Measurements from ENCODE around the gene CELF2. TPM values are rescaled to one million over a fixed set of nuclear protein-coding genes. Genes with fewer than 3 reads are reported as not detected.
"Not testable (repeated sequence)": the region's sequence is repeated elsewhere in the genome, so short reads cannot be mapped to it uniquely, and the experiment has no call there.

Gene CELF2
- total RNA-seq, 1 donor from 2014 or later: 94.9 TPM

- ATAC-seq: no peak
- intact Hi-C loops (cut with DNase I): no loop called here
- no peak for DNase-seq (ENCODE audit: low spot score)
Measured at GRCh38 chr10:11111490-11111889, 93.8 kb downstream of the CELF2 start.

- intact Hi-C loops (cut with DNase I): no loop called here
- ATAC-seq: no peak
- DNase-seq (ENCODE audit: low spot score): no peak
Measured at GRCh38 chr10:11112718-11113117, 95.0 kb downstream of the CELF2 start.

GRCh38 chr10:11113156-11113555 is 95.5 kb downstream of the CELF2 start:
- DNase-seq (ENCODE audit: low spot score) (no peak), ATAC-seq (no peak)
- intact Hi-C loops (cut with DNase I): no loop called here

DNA sequence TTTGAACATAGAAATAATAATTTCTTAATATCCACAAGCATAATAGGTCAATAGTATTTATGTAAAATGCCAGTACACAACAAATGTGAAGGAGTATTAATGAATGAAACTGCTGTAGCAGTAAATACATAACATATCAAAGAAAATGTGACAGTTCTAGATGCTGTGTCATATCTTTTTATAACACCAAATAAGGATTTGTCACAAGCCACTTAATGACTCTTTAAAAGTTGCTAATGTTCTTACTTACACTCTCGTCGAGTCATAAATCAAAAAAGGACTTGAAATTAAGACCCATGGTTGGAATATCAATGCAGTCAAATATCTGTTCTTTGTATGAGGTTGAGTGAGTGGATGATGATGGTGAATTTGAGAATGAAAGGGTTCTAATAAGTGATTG is 96.6 kb downstream of the CELF2 start:
- intact Hi-C loops (cut with DNase I): no loop called here
- ATAC-seq (no peak), DNase-seq (ENCODE audit: low spot score) (no peak)

DNA sequence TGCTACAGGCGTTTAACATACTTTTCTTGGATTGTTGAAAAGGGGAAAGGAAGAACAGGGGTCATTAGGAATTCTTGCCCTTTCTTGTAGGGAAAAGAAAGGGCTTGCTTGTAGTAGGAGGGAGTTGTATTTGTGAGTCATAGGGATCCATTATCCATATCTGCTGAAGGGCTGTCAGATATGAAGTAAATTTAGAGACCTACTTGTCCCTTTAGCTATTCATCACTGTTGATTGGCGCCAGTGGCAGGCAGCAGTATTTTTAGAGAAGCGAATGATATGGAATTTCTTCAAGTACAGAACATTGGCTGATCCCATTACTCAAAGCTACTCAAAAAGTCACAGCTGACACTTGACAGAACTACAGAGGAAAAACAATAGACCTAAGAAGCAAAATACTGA is 97.7 kb downstream of the CELF2 start:
- DNase-seq (ENCODE audit: low spot score) (no peak), ATAC-seq (no peak)
- intact Hi-C loops (cut with DNase I): no loop called here

- DNase-seq (ENCODE audit: low spot score) (no peak), ATAC-seq (no peak)
- intact Hi-C loops (cut with DNase I): no loop called here
Measured at GRCh38 chr10:11116361-11116760, 98.7 kb downstream of the CELF2 start.

DNA sequence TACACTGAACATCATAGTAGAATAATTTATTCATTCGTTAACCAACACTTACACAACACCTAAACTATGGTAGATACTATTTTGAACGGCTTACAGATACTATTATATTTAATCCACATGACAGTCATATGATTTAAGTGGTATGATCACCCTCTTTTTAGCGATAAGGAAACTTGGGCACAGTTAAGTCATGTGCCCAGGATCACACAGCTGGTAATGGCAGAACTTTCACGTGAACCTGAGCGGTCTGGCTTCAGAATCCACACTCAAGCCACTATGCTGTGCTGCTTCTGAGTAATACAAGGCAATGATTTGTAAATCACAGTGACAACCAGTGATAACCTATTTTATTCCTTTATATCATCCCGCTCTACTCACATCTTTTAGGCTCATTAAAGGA is 99.1 kb downstream of the CELF2 start:
- intact Hi-C loops (cut with DNase I): no loop called here
- no peak for DNase-seq (ENCODE audit: low spot score)
- no peak for ATAC-seq

- intact Hi-C loops (cut with DNase I): no loop called here
- DNase-seq (ENCODE audit: low spot score) (no peak), ATAC-seq (no peak)
Measured at GRCh38 chr10:11118686-11119085, 101.0 kb downstream of the CELF2 start.

DNA sequence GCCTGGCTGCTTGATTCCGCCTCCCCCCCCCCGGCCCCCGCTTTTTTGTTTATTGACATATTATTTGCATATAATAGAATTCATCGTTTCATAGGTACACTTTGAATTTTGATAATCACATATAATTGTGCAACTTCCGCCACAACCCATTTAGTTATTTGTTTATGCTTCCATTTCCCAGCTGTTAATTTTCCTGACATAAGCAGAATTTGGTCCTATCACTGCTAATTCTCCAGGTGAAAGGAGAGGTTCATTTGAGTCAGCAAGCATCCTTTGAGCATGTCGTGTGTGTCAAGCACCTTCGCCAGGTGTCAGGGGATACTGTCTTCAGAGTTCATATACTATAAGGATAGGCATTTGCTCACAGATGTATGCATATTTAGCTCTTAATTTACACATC is 102.2 kb downstream of the CELF2 start:
- no peak for DNase-seq (ENCODE audit: low spot score)
- intact Hi-C loops (cut with DNase I): no loop called here
- no peak for ATAC-seq

- ATAC-seq (no peak), DNase-seq (ENCODE audit: low spot score) (no peak)
- intact Hi-C loops (cut with DNase I): no loop called here
Measured at GRCh38 chr10:11120711-11121110, 103.0 kb downstream of the CELF2 start.

GRCh38 chr10:11123892-11124291 is 106.2 kb downstream of the CELF2 start:
- ATAC-seq; intact Hi-C loops (cut with DNase I); DNase-seq (ENCODE audit: low spot score): not testable (repeated sequence)

DNA sequence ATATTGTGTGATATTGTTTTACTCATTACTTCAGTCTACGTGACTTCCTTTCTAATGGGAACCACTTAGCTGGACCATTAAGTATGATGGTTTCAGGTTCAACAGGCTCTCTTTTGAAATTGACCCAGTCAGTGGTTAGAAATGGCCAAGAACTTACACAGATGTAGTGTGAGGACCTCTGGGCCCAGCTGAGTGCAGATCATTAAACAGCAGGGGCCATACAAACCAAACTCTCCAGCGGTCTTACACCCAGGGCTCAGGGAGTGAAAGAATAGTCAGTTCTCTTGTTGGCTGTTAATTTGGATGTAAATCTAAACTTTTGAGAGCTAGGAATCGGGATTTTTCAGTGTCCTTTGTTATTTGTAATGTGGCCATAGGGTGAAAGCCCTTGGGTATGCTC is 107.3 kb downstream of the CELF2 start:
- ATAC-seq: no peak
- no peak for DNase-seq (ENCODE audit: low spot score)
- intact Hi-C loops (cut with DNase I): no loop called here

- DNase-seq (ENCODE audit: low spot score); intact Hi-C loops (cut with DNase I); ATAC-seq: not testable (repeated sequence)
Measured at GRCh38 chr10:11127017-11127416, 109.3 kb downstream of the CELF2 start.

- DNase-seq (ENCODE audit: low spot score) (no peak), ATAC-seq (peak; percentile 17)
- intact Hi-C loops (cut with DNase I): no loop called here
Measured at GRCh38 chr10:11131112-11131639, 113.5 kb downstream of the CELF2 start.

- intact Hi-C loops (cut with DNase I): no loop called here
- no peak for ATAC-seq
- DNase-seq (ENCODE audit: low spot score): no peak
Measured at GRCh38 chr10:11134411-11134810, 116.7 kb downstream of the CELF2 start.

DNA sequence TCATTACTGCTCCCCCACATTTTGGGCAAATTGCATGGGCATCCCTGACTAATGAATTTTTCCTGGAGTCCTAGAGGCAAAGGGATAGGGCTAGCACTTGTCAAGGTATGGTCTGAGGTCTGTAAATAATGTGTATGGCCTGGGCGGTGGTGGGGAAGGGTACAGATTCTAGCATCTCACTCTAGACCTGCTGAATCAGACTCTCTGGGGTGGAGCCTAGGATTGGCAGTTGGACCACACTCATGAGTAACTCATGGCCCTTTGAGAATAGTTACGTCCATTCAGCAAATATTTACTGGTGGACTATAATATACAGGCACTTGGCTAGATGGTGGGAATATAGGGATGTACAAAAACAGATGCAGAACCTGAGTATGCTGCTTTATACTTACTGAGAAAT is 118.0 kb downstream of the CELF2 start:
- intact Hi-C loops (cut with DNase I): no loop called here
- ATAC-seq (peak; percentile 30), DNase-seq (ENCODE audit: low spot score) (no peak)

GRCh38 chr10:11138314-11139033 is 120.8 kb downstream of the CELF2 start:
- intact Hi-C loops (cut with DNase I): no loop called here
- ATAC-seq (no peak), DNase-seq (ENCODE audit: low spot score) (no peak)

GRCh38 chr10:11140963-11141362 is 123.3 kb downstream of the CELF2 start:
- intact Hi-C loops (cut with DNase I): no loop called here
- no peak for DNase-seq (ENCODE audit: low spot score)
- ATAC-seq: no peak

DNA sequence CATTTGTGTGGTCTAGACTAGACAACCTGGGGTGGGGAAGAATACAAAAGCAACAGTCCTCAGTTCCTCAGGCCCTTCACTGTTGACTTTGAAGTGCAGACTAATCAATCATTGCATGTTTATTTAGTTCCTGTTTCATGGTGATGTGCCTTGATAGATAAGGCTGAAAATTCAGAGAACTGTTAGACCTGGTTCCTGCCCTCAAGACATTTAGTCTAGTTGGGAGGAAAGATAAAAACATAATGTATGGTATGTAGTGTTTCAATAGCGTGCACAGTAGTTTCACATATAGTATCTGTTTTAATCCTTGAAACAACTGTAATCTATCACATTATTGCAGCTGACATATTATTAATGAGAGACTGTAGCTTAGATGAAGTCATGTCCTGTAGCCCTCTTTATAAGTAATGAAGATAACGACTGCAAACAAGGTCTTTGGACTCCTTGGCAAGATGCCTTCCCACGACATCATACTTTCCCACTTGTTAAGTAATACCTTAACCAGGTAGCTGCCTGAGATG is 124.0 kb downstream of the CELF2 start:
- intact Hi-C loops (cut with DNase I): no loop called here
- DNase-seq (ENCODE audit: low spot score) (no peak), ATAC-seq (no peak)

DNA sequence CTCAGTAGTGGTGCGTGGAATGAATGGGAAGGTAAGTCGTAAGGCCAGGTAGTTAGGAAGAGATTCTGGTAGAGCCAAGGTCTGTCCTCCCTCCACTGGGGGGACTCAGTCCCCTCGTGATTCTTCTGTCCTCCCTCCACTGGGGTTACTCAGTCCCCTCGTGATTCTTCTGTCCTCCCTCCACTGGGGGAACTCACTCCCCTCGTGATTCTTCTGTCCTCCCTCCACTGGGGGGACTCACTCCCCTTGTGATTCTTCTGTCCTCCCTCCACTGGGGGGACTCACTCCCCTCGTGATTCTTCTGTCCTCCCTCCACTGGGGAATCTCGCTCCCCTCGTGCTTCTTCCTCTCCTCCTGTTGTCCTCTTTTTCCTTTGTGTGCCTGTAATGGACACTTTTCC is 125.1 kb downstream of the CELF2 start:
- ATAC-seq (no peak), DNase-seq (ENCODE audit: low spot score) (no peak)
- intact Hi-C loops (cut with DNase I): no loop called here

DNA sequence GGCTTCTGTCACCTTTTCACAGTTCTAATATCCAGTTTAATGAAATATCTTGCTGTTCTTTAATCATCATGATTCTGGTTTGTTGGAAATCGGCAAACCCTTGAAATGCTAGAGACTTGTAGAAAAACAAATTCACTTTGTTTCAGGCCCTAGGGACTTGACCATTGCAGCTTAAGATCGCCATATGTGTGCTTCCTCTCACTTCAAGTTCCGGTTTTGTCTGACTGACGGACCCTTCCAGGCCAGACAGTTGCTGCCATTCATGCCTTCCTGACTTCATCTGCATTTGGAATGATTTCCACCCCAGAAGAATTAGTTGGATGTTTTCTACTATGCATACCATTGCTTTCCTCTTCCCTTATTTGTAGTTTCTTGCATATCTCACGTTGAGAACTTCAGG is 125.6 kb downstream of the CELF2 start:
- DNase-seq (ENCODE audit: low spot score) (no peak), ATAC-seq (no peak)
- intact Hi-C loops (cut with DNase I): no loop called here

Data from sciatic nerve (tissue), 2 donors.